ENCODE results near the gene EDNRA.

EDNRA gene

GRCh38 chr4:147590249-147590920 lies 109.5 kb downstream of the EDNRA start:
- peak; percentile 23 to 29 for DNase-seq

- no peak for DNase-seq
These were observed 110.2 kb downstream of the EDNRA start for GRCh38 chr4:147591106-147591505.

GRCh38 chr4:147594107-147594506 lies 113.2 kb downstream of the EDNRA start:
- DNase-seq = no peak
